ENCODE measurements around the gene KIF14.
"Not testable (repeated sequence)": the region's sequence is repeated elsewhere in the genome, so short reads cannot be mapped to it uniquely, and the experiment has no call there.

Gene KIF14

GRCh38 chr1:200561856-200562214 is 58.7 kb downstream of the KIF14 start:
- no peak for TF ChIP-seq CTCF (IDR thresholded peaks at IDR 0.05; ENCODE audit: unreplicated experiment in 3 of 3)
- Mint-ChIP-seq H3K27me3 (ENCODE audit: low read depth) (no peaks in the 10 kb centered on the region), H3K27ac (no peak overlapping the region), H3K36me3 (ENCODE audit: low read depth) (peaks cover 12% of the 10 kb centered on the region), H3K9me3 (no peaks in the 10 kb centered on the region), H3K4me1 (no peaks in the 10 kb centered on the region), H3K4me3 (no peak overlapping the region)

- Mint-ChIP-seq H3K27me3 (ENCODE audit: low read depth) (no peaks in the 10 kb centered on the region), H3K27ac (no peak overlapping the region), H3K4me3 (no peak overlapping the region), H3K36me3 (ENCODE audit: low read depth) (peaks cover 5% of the 10 kb centered on the region), H3K9me3 (no peaks in the 10 kb centered on the region), H3K4me1 (no peaks in the 10 kb centered on the region)
- peak; percentile 66 to 72 (median 67) for TF ChIP-seq CTCF (IDR thresholded peaks at IDR 0.05; ENCODE audit: unreplicated experiment in 3 of 3)
Measured at GRCh38 chr1:200558866-200559459, 61.6 kb downstream of the KIF14 start.

- H3K27ac Mint-ChIP-seq = no peak overlapping the region
- H3K9me3 Mint-ChIP-seq = no peaks in the 10 kb centered on the region
Measured at GRCh38 chr1:200556002-200556401, 64.5 kb downstream of the KIF14 start.

GRCh38 chr1:200552737-200553136 is 67.8 kb downstream of the KIF14 start:
- H3K36me3 Mint-ChIP-seq (ENCODE audit: low read depth); H3K27ac Mint-ChIP-seq; H3K4me1 Mint-ChIP-seq; H3K9me3 Mint-ChIP-seq; H3K27me3 Mint-ChIP-seq (ENCODE audit: low read depth); H3K4me3 Mint-ChIP-seq: not testable (repeated sequence)

More at GRCh38 chr1:200556002-200556401, 64.5 kb downstream of the KIF14 start:
- peak in 2 of 3 experiments; percentile 19 to 23 for TF ChIP-seq CTCF (IDR thresholded peaks at IDR 0.05; ENCODE audit: unreplicated experiment in 3 of 3)
- H3K4me3 Mint-ChIP-seq = no peak overlapping the region
- peaks cover 4% of the 10 kb centered on the region for H3K36me3 Mint-ChIP-seq (ENCODE audit: low read depth)
- H3K27me3 Mint-ChIP-seq (ENCODE audit: low read depth) = no peaks in the 10 kb centered on the region
- no peaks in the 10 kb centered on the region for H3K4me1 Mint-ChIP-seq

- Mint-ChIP-seq H3K4me3 (no peak overlapping the region), H3K27me3 (ENCODE audit: low read depth) (peaks cover 3% of the 10 kb centered on the region), H3K36me3 (ENCODE audit: low read depth) (peaks cover 4% of the 10 kb centered on the region), H3K9me3 (no peaks in the 10 kb centered on the region), H3K27ac (no peak overlapping the region), H3K4me1 (no peaks in the 10 kb centered on the region)
- TF ChIP-seq CTCF (IDR thresholded peaks at IDR 0.05; ENCODE audit: unreplicated experiment in 3 of 3) = no peak
Measured at GRCh38 chr1:200550367-200550766, 70.2 kb downstream of the KIF14 start.

GRCh38 chr1:200547386-200547785 is 73.2 kb downstream of the KIF14 start:
- no peak for TF ChIP-seq CTCF (IDR thresholded peaks at IDR 0.05; ENCODE audit: unreplicated experiment in 3 of 3)
- no peak overlapping the region for H3K4me3 Mint-ChIP-seq
- no peaks in the 10 kb centered on the region for H3K9me3 Mint-ChIP-seq
- H3K27ac Mint-ChIP-seq = no peak overlapping the region
- H3K4me1 Mint-ChIP-seq = no peaks in the 10 kb centered on the region
- H3K27me3 Mint-ChIP-seq (ENCODE audit: low read depth) = peaks cover 6% of the 10 kb centered on the region
- no peaks in the 10 kb centered on the region for H3K36me3 Mint-ChIP-seq (ENCODE audit: low read depth)

Data from nephron (organoid).